MM.1S (cell line): ENCODE data around the gene SEMA3A.

Experiments
- DNase-seq: peaks from one replicate; pipeline ENCODE4 v3.0.0-alpha.2; 2015
- H2AFZ ChIP-seq: fragments of 300-600 bp; sonication (generic); 2 replicates; pipeline ENCODE4 v1.6.0; 2016; ENCODE audit warnings: antibody characterized with exemption, low read length
- H3F3A ChIP-seq: fragments of 300-600 bp; sonication (generic); 2 replicates; pipeline ENCODE4 v1.6.1; 2016; ENCODE audit warnings: mild to moderate bottlenecking, antibody characterized with exemption, low read length, moderate library complexity, mixed read lengths; ENCODE audit not compliant: insufficient read depth
- H3K27ac ChIP-seq: fragments of 300-600 bp; sonication (generic); 2 replicates; pipeline ENCODE4 v1.5.1; 2016; ENCODE audit warnings: mild to moderate bottlenecking, low read length
- H3K27me3 ChIP-seq: fragments of 300-600 bp; sonication (generic); replicated peaks from 2 replicates; pipeline ENCODE4 v1.6.0; 2016; ENCODE audit warnings: low read length; ENCODE audit not compliant: insufficient read depth
- H3K36me3 ChIP-seq: fragments of 300-600 bp; sonication (generic); replicated peaks from 2 replicates; pipeline ENCODE4 v1.6.1; 2016; ENCODE audit warnings: mild to moderate bottlenecking, low read length, mixed read lengths; ENCODE audit not compliant: insufficient read depth
- H3K4me1 ChIP-seq: fragments of 300-600 bp; sonication (generic); 2 replicates; pipeline ENCODE4 v1.6.1; 2016; ENCODE audit warnings: low read length, mixed read lengths
- H3K4me2 ChIP-seq: fragments of 300-600 bp; sonication (generic); 2 replicates; pipeline ENCODE4 v1.6.0; 2016; ENCODE audit warnings: low read depth, low read length
- H3K4me3 ChIP-seq: fragments of 300-600 bp; sonication (generic); 2 replicates; pipeline ENCODE4 v1.5.1; 2016; ENCODE audit warnings: low read length, mixed read lengths
- H3K79me2 ChIP-seq: fragments of 300-600 bp; sonication (generic); 2 replicates; pipeline ENCODE4 v1.6.1; 2016; ENCODE audit warnings: mixed run types, low read length, mixed read lengths
- H3K9ac ChIP-seq: fragments of 300-600 bp; sonication (generic); 2 replicates; pipeline ENCODE4 v1.6.1; 2016; ENCODE audit warnings: low read length, mixed read lengths
- H3K9me2 ChIP-seq: fragments of 300-600 bp; sonication (generic); replicated peaks from 2 replicates; pipeline ENCODE4 v1.6.1; 2016; ENCODE audit warnings: mild to moderate bottlenecking, low read length, mixed read lengths; ENCODE audit not compliant: insufficient read depth
- H3K9me3 ChIP-seq: fragments of 300-600 bp; sonication (generic); replicated peaks from 2 replicates; pipeline ENCODE4 v1.6.1; 2016; ENCODE audit warnings: mild to moderate bottlenecking, low read length, mixed read lengths; ENCODE audit not compliant: insufficient read depth
- H4K20me1 ChIP-seq: fragments of 300-600 bp; sonication (generic); 2 replicates; pipeline ENCODE4 v1.6.1; 2016; ENCODE audit warnings: mild to moderate bottlenecking, low read length, moderate library complexity, mixed read lengths; ENCODE audit not compliant: insufficient read depth
- CTCF ChIP-seq: fragments of 300-600 bp; sonication (generic); IDR thresholded peaks from 2 replicates; pipeline ENCODE4 v1.5.1; 2016; ENCODE audit warnings: antibody characterized with exemption, low read length, mixed read lengths
- EZH2 ChIP-seq: fragments of 300-600 bp; sonication (generic); optimal IDR thresholded peaks from 2 replicates; pipeline ENCODE3; 2017; ENCODE audit warnings: low read depth, mild to moderate bottlenecking, antibody characterized with exemption, low read length, mixed read lengths
- EZH2phosphoT487 ChIP-seq: fragments of 300-600 bp; sonication (generic); IDR thresholded peaks from 2 replicates; pipeline ENCODE4 v1.6.1; 2018; ENCODE audit warnings: antibody characterized with exemption, low read length

SEMA3A gene

DNA sequence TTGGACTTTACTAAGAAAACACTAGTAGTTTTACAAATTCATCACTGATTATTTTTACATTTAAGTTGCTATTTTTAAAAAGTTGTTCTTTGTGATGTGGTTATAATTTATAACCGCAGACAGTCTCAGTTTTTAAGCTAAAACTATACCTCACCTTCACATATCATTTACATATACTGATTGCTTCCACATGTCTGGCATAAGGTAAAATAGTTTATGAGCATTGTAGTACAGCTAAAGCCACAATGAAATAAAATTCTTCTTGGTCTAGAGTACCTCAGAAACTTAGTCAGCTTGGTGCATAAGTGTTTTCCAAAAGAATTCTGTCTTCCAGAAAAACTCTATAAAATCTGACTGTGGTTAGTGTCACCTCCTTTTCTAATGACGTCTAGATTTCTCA, 13.0 kb downstream of the SEMA3A start:
- Histone ChIP-seq H4K20me1 (no peaks in the 10 kb centered on the region), H3K4me2 (no peak overlapping the region), H2AFZ (no peak overlapping the region), H3K9ac (no peak overlapping the region), H3K27ac (no peak overlapping the region), H3K79me2 (no peaks in the 10 kb centered on the region), H3K36me3 (no peaks in the 10 kb centered on the region), H3K9me3 (no peaks in the 10 kb centered on the region), H3K9me2 (no peaks in the 10 kb centered on the region), H3F3A (no peaks in the 10 kb centered on the region), H3K27me3 (no peaks in the 10 kb centered on the region), H3K4me3 (no peak overlapping the region), H3K4me1 (peaks cover 14% of the 10 kb centered on the region)
- peak; percentile 50 for DNase-seq
- TF ChIP-seq CTCF (no peak), EZH2phosphoT487 (no peak), EZH2 (no peak)

DNA sequence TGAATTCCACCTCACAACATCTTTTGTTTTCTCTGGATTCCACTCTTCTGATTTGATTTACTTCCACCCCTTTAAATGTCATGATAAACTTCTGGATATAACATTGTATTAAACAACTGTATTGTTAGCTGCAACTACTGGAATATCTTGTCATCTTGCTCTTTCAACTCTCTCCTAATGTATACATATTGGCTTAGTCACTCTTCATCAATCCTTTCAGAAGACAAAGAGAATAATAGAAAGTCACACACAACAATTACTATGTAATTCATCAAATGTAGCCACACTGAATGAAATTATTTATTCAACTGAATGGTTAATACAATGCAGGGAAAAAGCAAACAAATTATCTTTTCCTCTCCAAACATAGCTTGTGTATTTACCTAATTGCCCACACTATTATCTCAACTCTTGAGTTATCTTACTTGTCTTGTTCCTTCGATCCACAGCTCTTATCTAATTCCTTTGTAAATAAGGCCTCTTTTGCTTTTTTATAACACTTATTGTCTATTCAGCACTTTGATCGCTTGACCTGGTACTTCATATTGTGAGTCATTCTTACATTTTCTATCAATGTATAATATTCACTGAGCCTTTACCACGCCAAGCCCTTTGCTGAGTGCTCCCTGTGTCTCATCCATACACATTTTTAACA, 16.7 kb downstream of the SEMA3A start:
- H3K9me2 ChIP-seq, result no peaks in the 10 kb centered on the region
- DNase-seq, result no peak
- no peak overlapping the region for H3K4me3 ChIP-seq
- H3K27ac ChIP-seq, result no peak overlapping the region
- H3F3A ChIP-seq, result no peaks in the 10 kb centered on the region
- H3K79me2 ChIP-seq, result no peaks in the 10 kb centered on the region
- peaks cover 14% of the 10 kb centered on the region for H3K4me1 ChIP-seq
- no peaks in the 10 kb centered on the region for H3K36me3 ChIP-seq
- no peak overlapping the region for H3K9ac ChIP-seq
- no peak overlapping the region for H2AFZ ChIP-seq
- no peak overlapping the region for H3K4me2 ChIP-seq
- no peaks in the 10 kb centered on the region for H3K9me3 ChIP-seq
- TF ChIP-seq CTCF (no peak), EZH2phosphoT487 (no peak), EZH2 (no peak)
- no peaks in the 10 kb centered on the region for H4K20me1 ChIP-seq
- H3K27me3 ChIP-seq, result no peaks in the 10 kb centered on the region

DNA sequence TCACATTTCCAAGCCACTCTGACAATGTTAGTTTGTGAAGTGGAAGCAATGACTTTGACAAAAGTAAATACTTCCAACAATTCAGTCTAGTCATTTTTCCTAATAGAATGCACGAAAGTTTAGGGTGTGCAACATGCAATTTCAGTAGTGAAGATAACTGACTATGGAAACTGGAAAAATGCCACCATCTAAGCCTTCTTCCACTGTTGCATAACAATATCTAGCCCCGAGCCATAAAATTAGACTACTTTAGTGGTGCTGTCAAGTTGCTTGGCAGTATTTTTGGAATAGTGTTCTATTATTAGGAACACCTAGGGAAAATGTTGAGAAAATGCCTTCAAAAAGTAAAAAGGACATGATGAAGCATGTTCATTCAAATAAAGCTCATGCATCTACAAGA, 17.9 kb downstream of the SEMA3A start:
- 0 out of 2 replicates have a peak, but pooled peaks cover 5% of the 10 kb centered on the region for H3K4me1 ChIP-seq
- H4K20me1 ChIP-seq, result no peaks in the 10 kb centered on the region
- H3K9me3 ChIP-seq, result no peaks in the 10 kb centered on the region
- TF ChIP-seq EZH2phosphoT487, result no peak
- TF ChIP-seq CTCF, result no peak
- no peak for TF ChIP-seq EZH2
- no peak overlapping the region for H3K4me2 ChIP-seq
- no peak overlapping the region for H2AFZ ChIP-seq
- no peak overlapping the region for H3K9ac ChIP-seq
- H3K4me3 ChIP-seq, result no peak overlapping the region
- DNase-seq, result no peak
- H3K79me2 ChIP-seq, result no peaks in the 10 kb centered on the region
- H3K27ac ChIP-seq, result no peak overlapping the region
- H3K36me3 ChIP-seq, result no peaks in the 10 kb centered on the region
- no peaks in the 10 kb centered on the region for H3K9me2 ChIP-seq
- no peaks in the 10 kb centered on the region for H3F3A ChIP-seq
- H3K27me3 ChIP-seq, result no peaks in the 10 kb centered on the region
